Activated T-helper 1 cell treated with Interleukin-2 at 50 U/mL for 16 hours (primary cell): ENCODE data around the gene CIPC.

ENCODE experiments used
- DNase-seq: peaks from one replicate; pipeline ENCODE4 v3.0.0-alpha.2; 2020; ENCODE audit warnings: low read depth

The CIPC gene

DNA sequence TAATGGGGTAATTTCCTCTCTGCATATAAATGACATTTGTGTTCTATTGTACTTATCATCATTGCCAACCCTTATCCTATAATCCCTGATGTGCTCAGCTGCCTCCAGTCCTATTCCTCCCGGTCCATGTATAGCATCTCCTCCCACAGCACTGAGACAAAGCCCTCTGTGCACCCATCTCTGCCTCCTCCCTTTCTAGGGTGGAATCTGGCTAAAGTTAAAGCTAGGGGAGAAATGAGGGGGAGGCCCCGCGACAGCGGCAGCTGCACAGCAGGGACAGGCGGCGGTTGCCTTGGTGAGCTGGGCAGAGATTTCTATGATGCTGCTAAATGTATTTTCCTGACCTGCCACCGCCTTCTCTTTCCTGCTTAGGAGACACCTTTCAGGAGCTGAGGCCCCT lies 56.4 kb downstream of the CIPC start:
- DNase-seq, result no peak

GRCh38 chr14:77155083-77155482 lies 57.0 kb downstream of the CIPC start:
- no peak for DNase-seq

DNA sequence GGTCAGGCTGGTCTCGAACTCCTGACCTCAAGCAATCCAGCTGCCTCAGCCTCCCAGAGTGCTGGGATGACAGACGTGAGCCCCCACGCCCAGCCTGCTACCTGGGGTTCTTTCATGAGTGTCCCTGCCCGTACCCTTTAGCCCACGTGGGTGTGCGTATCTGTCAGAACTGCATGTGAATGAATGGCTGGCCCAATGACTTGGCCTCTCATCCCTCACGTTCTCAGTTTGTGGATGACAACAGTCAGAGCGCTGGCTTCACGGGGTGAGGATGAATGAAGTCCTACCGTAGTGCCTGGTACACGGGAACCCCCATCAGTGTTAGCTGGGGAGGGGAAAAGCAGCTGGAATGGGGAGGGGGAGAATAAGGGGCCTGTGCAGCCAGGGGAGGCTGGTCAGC lies 59.7 kb downstream of the CIPC start:
- DNase-seq, result no peak

DNA sequence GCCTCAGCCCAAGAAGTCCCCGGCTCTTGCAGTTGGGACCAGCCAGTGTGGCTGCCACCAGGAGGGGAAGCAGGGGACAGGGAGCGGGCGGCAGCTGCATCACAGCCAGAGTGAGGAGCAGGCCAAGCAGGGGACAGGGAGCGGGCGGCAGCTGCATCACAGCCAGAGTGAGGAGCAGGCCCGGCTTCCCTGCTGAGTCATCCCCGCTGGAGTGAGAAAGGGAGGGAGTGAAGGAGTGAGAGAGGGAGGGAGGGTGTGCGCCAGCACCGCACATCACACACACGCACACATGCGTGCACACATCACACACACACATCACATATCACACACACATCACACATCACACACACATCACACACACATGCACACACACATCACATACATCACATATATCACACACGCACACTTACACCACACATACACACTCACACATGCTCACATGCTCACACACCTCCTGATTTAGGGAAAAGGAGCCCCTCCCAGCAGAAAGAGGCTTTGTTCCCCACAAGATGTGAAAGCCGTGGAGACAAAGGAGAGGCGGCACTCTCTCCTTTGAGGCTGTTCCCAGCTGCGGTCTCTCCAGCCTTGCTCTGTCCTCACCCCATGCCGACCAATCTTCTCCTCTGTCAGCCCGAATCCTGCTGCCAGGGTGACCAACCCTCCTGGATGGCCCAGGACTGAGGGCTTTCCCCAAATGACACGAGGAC lies 60.3 kb downstream of the CIPC start:
- no peak for DNase-seq

DNA sequence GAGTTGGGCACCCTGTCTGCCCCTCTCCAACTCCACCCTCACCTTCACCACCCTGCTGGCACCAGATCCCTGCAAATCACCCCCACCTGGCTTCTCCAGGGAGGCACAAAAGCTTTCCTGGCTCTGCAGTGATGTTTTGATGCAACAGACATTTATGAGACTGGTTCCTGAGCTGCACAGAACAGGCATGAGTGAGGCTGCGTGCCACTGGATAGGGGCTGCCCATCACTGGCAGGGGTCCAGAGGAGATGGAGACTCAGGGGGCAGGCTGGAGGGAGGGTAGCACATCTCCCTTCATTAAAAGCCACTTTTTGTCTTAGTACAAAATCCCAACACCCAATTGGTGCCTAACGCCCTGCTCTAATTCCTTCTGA lies 60.8 kb downstream of the CIPC start:
- no peak for DNase-seq

GRCh38 chr14:77161011-77161410 lies 63.0 kb downstream of the CIPC start:
- no peak for DNase-seq
